Right ventricle myocardium superior (tissue), 1 donor: Measurements from ENCODE around the gene TRPM8. TPM values are rescaled to one million over a fixed set of nuclear protein-coding genes. Genes with fewer than 3 reads are reported as not detected.

Source experiments
- ATAC-seq: fragments of 200-7000 bp; cut with Tn5 transposase; one replicate; pipeline ENCODE4 v1.9.1; 2020; ENCODE audit warnings: mild to moderate bottlenecking; ENCODE audit not compliant: poor library complexity
- DNase-seq: peaks from one replicate; pipeline ENCODE4 v3.0.0-alpha.2; 2020
- intact Hi-C: fragments of 100-400 bp; cut with DNase I; formaldehyde crosslinking; loops from one replicate; pipeline ENCODE4 v1.11.2; 2022
- total RNA-seq: library from RNA; stranded (reverse); fragmentation: NEBNext Ultra II Directional; extraction: Animal tissue kit (Norgen Biotek cat#: 25700); gene quantifications from one replicate; pipeline ENCODE4 v1.2.1, GENCODE V29; 2021
- donor health status: DM: no; HTN: yes; CAD: no; lungs with severe emphysema.

Gene TRPM8
- total RNA-seq, 1 donor from 2014 or later = not detected

GRCh38 chr2:233991196-233991595 is 74.0 kb downstream of the TRPM8 start:
- intact Hi-C loops = no loop called here
- DNase-seq (no peak), ATAC-seq (no peak)

- ATAC-seq = no peak
- intact Hi-C loops = no loop called here
- DNase-seq = no peak
These were observed 75.5 kb downstream of the TRPM8 start for GRCh38 chr2:233992513-233993217.

- no peak for ATAC-seq
- no peak for DNase-seq
- intact Hi-C loops = no loop called here
These were observed 76.3 kb downstream of the TRPM8 start for GRCh38 chr2:233993461-233993860.

GRCh38 chr2:233994151-233994550 is 77.0 kb downstream of the TRPM8 start:
- DNase-seq (no peak), ATAC-seq (no peak)
- intact Hi-C loops = no loop called here

- no peak for ATAC-seq
These were observed 78.8 kb downstream of the TRPM8 start for GRCh38 chr2:233996000-233996399.

GRCh38 chr2:233996461-233996860 is 79.3 kb downstream of the TRPM8 start:
- intact Hi-C loops = no loop called here
- DNase-seq (no peak), ATAC-seq (no peak)

More at GRCh38 chr2:233996000-233996399, 78.8 kb downstream of the TRPM8 start:
- DNase-seq = no peak
- intact Hi-C loops = no loop called here

GRCh38 chr2:233997707-233998106 is 80.5 kb downstream of the TRPM8 start:
- no peak for DNase-seq
- no peak for ATAC-seq
- intact Hi-C loops = no loop called here

- no peak for ATAC-seq
- intact Hi-C loops = no loop called here
- DNase-seq = no peak
These were observed 82.0 kb downstream of the TRPM8 start for GRCh38 chr2:233999182-233999581.

GRCh38 chr2:234001380-234002160 is 84.4 kb downstream of the TRPM8 start:
- DNase-seq (no peak), ATAC-seq (no peak)
- intact Hi-C loops = no loop called here

- intact Hi-C loops = no loop called here
- DNase-seq (no peak), ATAC-seq (no peak)
These were observed 85.1 kb downstream of the TRPM8 start for GRCh38 chr2:234002281-234002680.

GRCh38 chr2:234003972-234004617 is 86.9 kb downstream of the TRPM8 start:
- no peak for DNase-seq
- ATAC-seq = no peak
- intact Hi-C loops = no loop called here

- ATAC-seq (no peak), DNase-seq (no peak)
- intact Hi-C loops = no loop called here
These were observed 88.0 kb downstream of the TRPM8 start for GRCh38 chr2:234005126-234005525.

- no peak for ATAC-seq
- no peak for DNase-seq
- intact Hi-C loops = no loop called here
These were observed 89.3 kb downstream of the TRPM8 start for GRCh38 chr2:234006501-234006900.

GRCh38 chr2:234014427-234014826 is 97.3 kb downstream of the TRPM8 start:
- DNase-seq = no peak
- no peak for ATAC-seq
- intact Hi-C loops = no loop called here

GRCh38 chr2:234015861-234016260 is 98.7 kb downstream of the TRPM8 start:
- ATAC-seq = no peak
- no peak for DNase-seq
- intact Hi-C loops = no loop called here

- DNase-seq = no peak
- ATAC-seq = no peak
- intact Hi-C loops = no loop called here
These were observed 102.7 kb downstream of the TRPM8 start for GRCh38 chr2:234019896-234020295.

- DNase-seq (no peak), ATAC-seq (no peak)
- intact Hi-C loops = no loop called here
These were observed 103.2 kb downstream of the TRPM8 start for GRCh38 chr2:234020332-234020731.

- DNase-seq (no peak), ATAC-seq (no peak)
- intact Hi-C loops = no loop called here
These were observed 105.3 kb downstream of the TRPM8 start for GRCh38 chr2:234022424-234022823.

GRCh38 chr2:234024304-234024703 is 107.1 kb downstream of the TRPM8 start:
- ATAC-seq (no peak), DNase-seq (no peak)
- intact Hi-C loops = no loop called here

GRCh38 chr2:234025466-234025865 is 108.3 kb downstream of the TRPM8 start:
- intact Hi-C loops = no loop called here
- ATAC-seq = no peak
- no peak for DNase-seq
